GM12878 (cell line): ENCODE data around the gene CREB3L4. TPM values are rescaled to one million over a fixed set of nuclear protein-coding genes. Genes with fewer than 3 reads are reported as not detected.

ENCODE experiments used
- ATAC-seq: fragments of 200-7000 bp; cut with Tn5 transposase; 3 replicates; pipeline ENCODE4 v1.9.1; 2020; ENCODE audit warnings: mild to moderate bottlenecking, moderate library complexity
- Bru-seq: library from RNA; stranded (reverse); fragments of 400-500 nt; gene quantifications from one replicate; lab custom pipeline; 2021; lab: Mats Ljungman, UMichigan
- BruChase-seq, 2 experiments: library from RNA; stranded (reverse); fragments of 400-500 nt; gene quantifications; one replicate each; lab custom pipeline; 2021; lab: Mats Ljungman, UMichigan
- BruUV-seq: library from RNA; stranded (reverse); fragments of 400-500 nt; replicated peaks from 2 replicates; lab custom pipeline; 2021; lab: Mats Ljungman, UMichigan
- CTCF ChIA-PET: fragments of 300-600 bp; sonication (Branson Sonifier 250); formaldehyde crosslinking; extraction: SDS; loops from one replicate; lab custom pipeline; 2021; ENCODE audit warnings: inconsistent platforms; lab: Yijun Ruan, JAX
- POLR2A ChIA-PET: fragments of 350-600 bp; formaldehyde crosslinking; extraction: SDS; loops from one replicate; lab custom pipeline; 2021; ENCODE audit warnings: inconsistent platforms; lab: Charles Lee
- RAD21 ChIA-PET: fragments of 300-600 bp; sonication (Branson Sonifier 250); formaldehyde crosslinking; loops from one replicate; lab custom pipeline; 2023; ENCODE audit warnings: antibody characterized with exemption; ENCODE audit not compliant: unreplicated experiment; lab: Charles Lee
- SMC1A ChIA-PET: fragments of 300-600 bp; sonication (Branson Sonifier 250); formaldehyde crosslinking; loops from one replicate; lab custom pipeline; 2023; ENCODE audit not compliant: unreplicated experiment, uncharacterized antibody; lab: Charles Lee
- DNase-seq: peaks from one replicate; pipeline ENCODE4 v3.0.0-alpha.2; 2011; ENCODE audit warnings: low read depth, low spot score
- FAIRE-seq: peaks from 3 replicates; lab custom pipeline; 2011; peaks lifted over from hg19 to GRCh38; lab: Jason Lieb, UNC
- H2AFZ ChIP-seq: 2 replicates; pipeline ENCODE4 v1.6.0; 2011; ENCODE audit warnings: low read depth, low read length, control low read depth; ENCODE audit not compliant: control insufficient read depth
- H3K27ac ChIP-seq: 2 replicates; pipeline ENCODE4 v1.5.1; 2011; ENCODE audit warnings: control low read depth; ENCODE audit not compliant: control insufficient read depth, insufficient read depth
- H3K27me3 ChIP-seq, 2 experiments: replicated peaks in 1 of 2; 2 replicates each; pipeline versions ENCODE4 v1.6.0 to v1.6.1; 2011; ENCODE audit warnings: low read length in 1 of 2; ENCODE audit not compliant: control insufficient read depth in 2 of 2, insufficient read depth in 2 of 2
- H3K36me3 ChIP-seq, 2 experiments: 2 replicates each; pipeline ENCODE4 v1.5.1; 2011; ENCODE audit warnings: low read length in 1 of 2; ENCODE audit not compliant: control insufficient read depth in 2 of 2, insufficient read depth in 2 of 2
- H3K4me1 ChIP-seq: 2 replicates; pipeline ENCODE4 v1.6.1; 2011; ENCODE audit warnings: mild to moderate bottlenecking, low read length, moderate library complexity, mixed read lengths; ENCODE audit not compliant: control insufficient read depth, insufficient read depth
- H3K4me2 ChIP-seq: 2 replicates; pipeline ENCODE4 v1.6.0; 2011; ENCODE audit warnings: control low read depth; ENCODE audit not compliant: control insufficient read depth, insufficient read depth
- H3K4me3 ChIP-seq: fragments of 200-600 bp; sonication (generic); 2 replicates; pipeline ENCODE4 v1.5.1; 2016
- H3K79me2 ChIP-seq: 2 replicates; pipeline ENCODE4 v1.6.0; 2011; ENCODE audit warnings: low read length; ENCODE audit not compliant: control insufficient read depth, insufficient read depth
- H3K9ac ChIP-seq: 2 replicates; pipeline ENCODE4 v1.8.0; 2011; ENCODE audit warnings: low read length, control low read depth, mixed read lengths; ENCODE audit not compliant: control insufficient read depth, insufficient read depth
- H3K9me3 ChIP-seq: replicated peaks from 3 replicates; pipeline ENCODE4 v1.5.1; 2011; ENCODE audit warnings: mild to moderate bottlenecking, low read length; ENCODE audit not compliant: control insufficient read depth, insufficient read depth
- H4K20me1 ChIP-seq: 2 replicates; pipeline ENCODE4 v1.6.0; 2011; ENCODE audit not compliant: control insufficient read depth, insufficient read depth
- BMI1 ChIP-seq: fragments of 450-650 bp; IDR thresholded peaks from 2 replicates; pipeline ENCODE4 v1.6.1; 2016; ENCODE audit warnings: mild to moderate bottlenecking, moderate library complexity, borderline replicate concordance
- E2F4 ChIP-seq: IDR thresholded peaks from 2 replicates; pipeline ENCODE4 v1.6.1; 2012; ENCODE audit warnings: low read depth, low read length, improper control_type of control experiment
- FOS ChIP-seq: IDR thresholded peaks from 3 replicates; pipeline ENCODE4 v1.6.1; 2011; ENCODE audit warnings: borderline replicate concordance; ENCODE audit not compliant: insufficient read length; ENCODE audit errors: extremely low read depth
- IRF3 ChIP-seq: fragments of 450-650 bp; IDR thresholded peaks from 2 replicates; pipeline ENCODE4 v1.6.1; 2014; ENCODE audit warnings: mild to moderate bottlenecking
- JUND ChIP-seq: IDR thresholded peaks from 2 replicates; pipeline ENCODE4 v1.6.1; 2012; ENCODE audit warnings: low read depth, mild to moderate bottlenecking, low read length, improper control_type of control experiment, moderate library complexity
- LARP7 ChIP-seq: fragments of 450-650 bp; IDR thresholded peaks from 2 replicates; pipeline ENCODE4 v1.6.1; 2017; ENCODE audit warnings: mild to moderate bottlenecking
- NKRF ChIP-seq: fragments of 450-650 bp; conservative IDR thresholded peaks from 2 replicates; pipeline ENCODE4 v1.6.1; 2017; ENCODE audit warnings: mild to moderate bottlenecking, moderate library complexity
- POLR2A ChIP-seq: IDR thresholded peaks from 2 replicates; pipeline ENCODE4 v1.6.1; 2011; ENCODE audit warnings: low read depth, mild to moderate bottlenecking, low read length
- RELA ChIP-seq: fragments of 450-650 bp; IDR thresholded peaks from 2 replicates; pipeline ENCODE4 v1.8.0; 2014; ENCODE audit warnings: borderline replicate concordance; ENCODE audit not compliant: partially characterized antibody
- ZNF274 ChIP-seq: IDR thresholded peaks from one replicate; pipeline ENCODE4 v1.8.0; 2011; ENCODE audit not compliant: insufficient read length, insufficient read depth
- WGBS: methylation state at CpG from one replicate; pipeline ENCODE4 v1.1.6; 2016; ENCODE audit warnings: low lambda C conversion rate; ENCODE audit not compliant: insufficient replicate concordance, insufficient coverage; ENCODE audit errors: missing lambda C conversion rate; 5-methylcytosine and 5-hydroxymethylcytosine counted together
- in situ Hi-C: fragments of 300-500 bp; cut with MboI; formaldehyde crosslinking; loops from 9 replicates; pipeline ENCODE4 v1.14.3; 2018; ENCODE audit warnings: mixed read lengths
- intact Hi-C: fragments of 100-400 bp; cut with micrococcal nuclease; formaldehyde crosslinking; loops from one replicate; pipeline ENCODE4 v1.14.2; 2022; ENCODE audit not compliant: unreplicated experiment
- long read RNA-seq, 2 experiments: library from polyadenylated mRNA; unstranded; transcript quantifications; one replicate each; pipeline ENCODE4 v2.0.0, GENCODE V29; 2019 to 2020
- polyA minus RNA-seq, 3 experiments: library from RNA; depleted of rRNA, polyadenylated mRNA; stranded (reverse); fragments of >200 nt; gene quantifications; 2 replicates each; pipeline ENCODE4 v1.2.3, GENCODE V29; 2011
- polyA plus RNA-seq, 11 experiments: library from polyadenylated mRNA; depleted of rRNA in 4 of 11; unstranded in 6 of 11; stranded (reverse) in 5 of 11; fragments of >200 nt; fragmentation: Nextera tagmentation in 4 of 11; fragmentation: Illumina TruSeq in 1 of 11; extraction: Ambion mirVana in 4 of 11; extraction: Trizol in 1 of 11; gene quantifications; 1 replicate in 1 of 11; 2 replicates in 10 of 11; pipeline versions ENCODE4 v1.2.1 to v1.2.3, GENCODE V29; 2011 to 2016; ENCODE audit warnings: inconsistent platforms in 2 of 11, missing spikeins in 2 of 11, low read depth in 1 of 11
- total RNA-seq, 4 experiments: library from RNA; depleted of rRNA in 3 of 4; stranded (reverse); fragments of >200 nt in 3 of 4; fragmentation: Illumina TruSeq in 1 of 4; extraction: Trizol in 1 of 4; gene quantifications; 2 replicates each; pipeline versions ENCODE4 v1.2.1 to v1.2.3, GENCODE V29; 2013 to 2021

CREB3L4 gene
- total RNA-seq (2013; cell fraction: nucleolus; rRNA removed): 21.5 and 22.0 TPM in 2 replicates
- total RNA-seq (2014; rRNA removed): 14.0 and 15.6 TPM in 2 replicates
- 11.6 and 12.2 TPM in 2 replicates for total RNA-seq (2014; rRNA removed; fragmentation: Illumina TruSeq; extraction: Trizol)
- total RNA-seq (2021): 10.9 and 11.3 TPM in 2 replicates
- 7.8 TPM for polyA plus RNA-seq (2011; ENCODE audit: low read depth)
- 9.7 and 11.9 TPM in 2 replicates for polyA plus RNA-seq (2011; rRNA removed)
- 13.6 and 16.7 TPM in 2 replicates for polyA plus RNA-seq (2011; cell fraction: cytosol; rRNA removed)
- polyA plus RNA-seq (2011; cell fraction: nucleus; rRNA removed): 25.1 and 37.1 TPM in 2 replicates
- 10.0 and 13.9 TPM in 2 replicates for polyA plus RNA-seq (2012)
- polyA plus RNA-seq (2014; fragmentation: Illumina TruSeq; extraction: Trizol): 10.0 and 12.5 TPM in 2 replicates
- polyA plus RNA-seq (2014; fragmentation: Nextera tagmentation; extraction: Ambion mirVana): 10 to 100 TPM in 1 of 2 experiments, 1 to 10 TPM in 1; 9.7 to 12.9 TPM
- polyA plus RNA-seq (2014; rRNA removed): 13.1 and 13.4 TPM in 2 replicates
- polyA plus RNA-seq (2016; fragmentation: Nextera tagmentation; extraction: Ambion mirVana): 10 to 100 TPM; 11.2 to 11.9 TPM
- 14.5 and 23.8 TPM in 2 replicates for polyA minus RNA-seq (2011; rRNA and poly(A)+ RNA removed)
- 4.8 and 4.9 TPM in 2 replicates for polyA minus RNA-seq (2011; cell fraction: cytosol; rRNA and poly(A)+ RNA removed)
- 9.6 and 14.0 TPM in 2 replicates for polyA minus RNA-seq (2011; cell fraction: nucleus; rRNA and poly(A)+ RNA removed)
- percentile 55 among the genes with signal in this experiment for Bru-seq, nascent RNA
- percentile 47 among the genes with signal in this experiment for BruChase-seq, experiment 1, labeled RNA remaining after a 6-hour chase
- BruChase-seq, experiment 2, labeled RNA remaining after a 2-hour chase: percentile 50 among the genes with signal in this experiment
- long read RNA-seq, experiment 1, partial matches to known transcripts: 0 of 4 reads
- long read RNA-seq, experiment 1, other reads (novel, unspliced or antisense): 2 of 4 reads
- long read RNA-seq, experiment 2, transcript CREB3L4-205 (10 exons, 1,752 nt): major isoform, 9 of 29 reads
- long read RNA-seq, experiment 2, partial matches to known transcripts: 3 of 29 reads
- long read RNA-seq, experiment 2, other reads (novel, unspliced or antisense): 15 of 29 reads

GRCh38 chr1:153967107-153967999 lies at the start of gene CREB3L4:
Gene CREB3L4, plus strand, starts transcription at chr1:153967902. Its CDS starts 624 bp downstream, at chr1:153968526.
- Histone ChIP-seq H3K27ac (peak within 1 kb of the TSS; percentile 91), H3K9ac (peak within 1 kb of the TSS; percentile 94), H2AFZ (peak within 1 kb of the TSS; percentile 90), H3K27me3 (no peaks in the 10 kb centered on the region), H3K36me3 (no peaks in the 10 kb centered on the region), H4K20me1 (no peaks in the 10 kb centered on the region; the same call in 1 of the 2 replicates), H3K9me3 (no peaks in the 10 kb centered on the region), H3K4me1 (peaks cover 15% of the 10 kb centered on the region), H3K4me2 (peak within 1 kb of the TSS; percentile 91), H3K4me3 (peak within 1 kb of the TSS; percentile 92), H3K79me2 (peaks cover 42% of the 10 kb centered on the region)
- BruUV-seq: TSS peak; percentile 63
- WGBS: 1% methylated on average over 60 of the region's 60 CpGs
- ATAC-seq: peak; percentile 88
- in situ Hi-C loops (no loop called here), intact Hi-C loops (loop anchor here (1.0 to 5.0 kb wide), 3 partner anchors 22 to 160 kb away; no protein-coding TSS in a partner anchor)
- FAIRE-seq: peak; percentile 97
- POLR2A ChIA-PET: interaction anchor here (0.6 to 10.0 kb wide), 18 partner anchors 9 to 368 kb away, joined by 3 to 132 read pairs (median 5); partner anchors contain the start of genes CRTC2, DENND4B, GATAD2B and JTB
- CTCF ChIA-PET: interaction anchor here (0.6 to 7.1 kb wide), 15 partner anchors 10 to 395 kb away, joined by 3 to 64 read pairs (median 12); partner anchors contain the start of genes DENND4B, GATAD2B, JTB and RAB13
- SMC1A ChIA-PET: interaction anchor here (0.7 to 7.7 kb wide), 18 partner anchors 9 to 291 kb away, joined by 3 to 82 read pairs (median 4); partner anchors contain the start of genes CRTC2, DENND4B, GATAD2B and JTB
- RAD21 ChIA-PET: interaction anchor here (0.8 to 6.4 kb wide), 17 partner anchors 8 to 289 kb away, joined by 3 to 42 read pairs (median 5); partner anchors contain the start of genes CRTC2, DENND4B, JTB and NPR1
- peak; percentile 95 for DNase-seq
- TF ChIP-seq POLR2A: peak; percentile 90
- peak; percentile 95 for TF ChIP-seq NKRF
- TF ChIP-seq JUND: no peak
- peak; percentile 15; the same call in 1 of the 2 replicates for TF ChIP-seq E2F4
- TF ChIP-seq IRF3: peak; percentile 87
- TF ChIP-seq LARP7: peak; percentile 60; the same call in 1 of the 2 replicates
- peak; percentile 76 for TF ChIP-seq RELA
- TF ChIP-seq BMI1: no peak
- peak; percentile 85 for TF ChIP-seq FOS
- no peak for TF ChIP-seq ZNF274
